Effector CD4-positive, alpha-beta T cell (primary cell): Measurements from ENCODE around the gene SND1.

Experiments used
- DNase-seq: peaks from one replicate; pipeline ENCODE4 v3.0.0-alpha.2; 2020

Gene SND1

DNA sequence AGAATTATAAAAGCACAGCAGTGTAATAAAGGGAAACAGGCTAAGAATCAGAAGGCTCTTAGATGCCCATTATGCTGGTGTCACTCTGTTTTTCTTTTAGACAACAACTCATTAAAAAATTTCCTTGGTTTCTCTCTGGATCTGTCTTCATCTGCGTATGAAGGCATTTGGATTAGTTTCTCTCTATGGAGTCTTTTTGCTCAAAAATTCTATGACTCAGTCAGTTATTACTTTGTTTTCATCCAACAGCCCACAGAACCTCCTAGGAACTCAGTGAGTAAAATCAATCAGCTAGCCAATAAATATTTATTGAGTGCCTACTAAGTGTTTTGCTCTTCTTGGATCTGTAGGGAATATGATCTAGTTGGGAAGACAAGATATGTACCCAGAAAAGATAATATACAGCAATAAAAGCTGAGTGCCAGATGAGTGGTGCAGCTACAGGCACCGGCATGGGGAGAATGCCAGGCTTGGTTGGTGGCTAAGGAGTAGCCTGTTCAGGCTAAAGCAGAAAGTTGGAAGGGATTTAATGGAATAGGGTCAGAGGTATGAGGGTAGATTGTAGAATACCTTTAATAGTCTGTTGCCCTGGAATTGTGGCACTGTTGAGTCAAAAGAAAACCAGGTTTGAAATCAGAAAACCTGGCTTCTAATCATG lies 223.1 kb downstream of the SND1 start:
- no peak for DNase-seq

DNA sequence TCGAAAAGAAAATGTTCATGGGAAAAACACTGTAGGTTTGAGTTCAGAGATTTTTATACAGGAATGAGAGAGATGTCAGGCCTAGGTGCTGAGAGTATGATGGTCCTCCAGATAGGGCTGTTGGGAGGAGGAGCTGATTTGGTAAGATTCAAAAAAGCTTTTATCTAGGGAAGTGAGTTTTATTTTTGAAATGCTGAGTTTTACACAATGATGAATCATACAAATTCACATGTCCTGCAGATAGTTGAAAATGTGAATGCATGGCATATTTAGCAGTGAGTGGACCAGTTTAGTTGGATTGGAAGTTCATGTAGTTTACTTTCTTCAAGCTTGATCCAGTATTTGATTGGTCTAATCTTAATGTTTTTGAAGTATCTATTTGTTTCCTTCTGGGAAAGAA lies 224.4 kb downstream of the SND1 start:
- no peak for DNase-seq

DNA sequence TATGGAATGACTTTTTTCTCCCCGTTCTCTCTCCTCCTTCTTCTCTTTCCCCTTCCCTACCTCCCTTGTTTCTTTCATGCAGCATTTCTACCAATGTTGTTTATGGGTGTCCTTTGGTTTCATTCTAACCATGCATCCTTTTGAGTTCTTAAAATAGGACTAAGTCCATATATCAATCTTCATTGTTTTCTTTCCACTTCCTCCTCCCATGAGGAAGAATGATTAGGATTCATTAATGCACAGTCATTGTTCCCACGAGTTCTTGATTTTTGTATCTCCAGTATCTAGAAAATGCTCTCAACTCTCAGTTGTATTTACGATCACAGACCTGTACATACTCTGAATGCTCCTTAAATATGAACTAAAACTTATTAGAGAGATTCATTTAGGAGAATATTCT lies 226.0 kb downstream of the SND1 start:
- no peak for DNase-seq

DNA sequence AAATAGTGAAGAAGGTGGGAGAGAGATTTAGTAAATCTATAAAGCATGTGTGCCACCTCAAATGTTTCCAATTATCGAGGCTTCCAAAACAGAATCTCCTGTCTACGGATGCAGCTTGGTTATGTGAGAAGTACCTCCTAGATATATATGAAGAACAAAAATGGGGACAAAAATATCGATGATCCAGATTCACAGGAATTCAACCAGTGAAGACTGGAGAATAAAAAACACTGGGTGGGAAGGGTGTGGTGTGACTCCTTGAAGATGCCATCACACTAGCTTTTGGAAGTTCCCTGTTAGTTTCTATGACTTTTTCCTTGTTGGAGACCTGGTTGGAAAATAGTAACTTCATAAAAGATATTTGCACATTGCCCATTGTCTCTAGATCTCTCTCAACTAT lies 226.8 kb downstream of the SND1 start:
- DNase-seq: no peak

DNA sequence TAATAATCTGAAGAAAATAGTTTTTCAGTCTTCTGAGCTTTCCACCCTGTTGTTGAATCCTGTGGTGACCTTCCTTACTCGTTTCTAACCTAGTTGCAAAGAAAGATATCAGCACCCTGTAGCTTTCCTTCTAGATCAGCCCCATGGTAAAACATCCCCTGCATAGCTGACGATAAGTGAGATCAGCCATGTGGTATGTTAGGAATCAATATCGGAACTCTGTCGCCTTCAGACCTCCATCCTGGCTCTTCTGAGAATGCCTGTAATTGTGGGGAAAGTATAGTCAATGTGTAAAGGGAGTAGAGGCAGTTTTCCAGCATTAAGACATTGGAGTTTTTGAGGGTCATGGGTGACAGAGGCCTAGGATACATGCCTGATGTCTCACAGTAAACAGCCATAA lies 227.4 kb downstream of the SND1 start:
- no peak for DNase-seq

DNA sequence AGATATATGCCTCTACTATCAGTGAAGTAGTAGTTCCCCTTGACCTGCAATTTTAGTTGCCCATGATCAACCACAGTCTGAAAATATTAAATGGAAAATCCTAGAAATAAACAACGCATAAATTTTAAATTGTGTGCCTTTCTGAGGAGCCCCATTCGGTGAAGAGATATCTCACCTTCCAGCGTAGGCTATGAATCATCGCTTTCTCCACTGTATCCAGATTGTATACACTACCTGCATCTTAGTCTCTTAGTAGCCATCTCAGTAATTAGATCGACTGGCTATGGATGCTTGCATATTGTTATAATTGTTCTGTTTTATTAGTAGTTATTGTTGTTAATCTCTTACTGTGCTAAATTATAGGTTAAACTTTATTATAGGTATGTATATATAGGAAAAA lies 227.9 kb downstream of the SND1 start:
- no peak for DNase-seq

GRCh38 chr7:127880454-127880853 lies 228.5 kb downstream of the SND1 start:
- no peak for DNase-seq

GRCh38 chr7:127881564-127881963 lies 229.6 kb downstream of the SND1 start:
- no peak for DNase-seq

- DNase-seq: no peak
Measured at GRCh38 chr7:127882313-127882920, 230.4 kb downstream of the SND1 start.

- no peak for DNase-seq
Measured at GRCh38 chr7:127884066-127884559, 232.1 kb downstream of the SND1 start.

- no peak for DNase-seq
Measured at GRCh38 chr7:127885222-127885772, 233.3 kb downstream of the SND1 start.

DNA sequence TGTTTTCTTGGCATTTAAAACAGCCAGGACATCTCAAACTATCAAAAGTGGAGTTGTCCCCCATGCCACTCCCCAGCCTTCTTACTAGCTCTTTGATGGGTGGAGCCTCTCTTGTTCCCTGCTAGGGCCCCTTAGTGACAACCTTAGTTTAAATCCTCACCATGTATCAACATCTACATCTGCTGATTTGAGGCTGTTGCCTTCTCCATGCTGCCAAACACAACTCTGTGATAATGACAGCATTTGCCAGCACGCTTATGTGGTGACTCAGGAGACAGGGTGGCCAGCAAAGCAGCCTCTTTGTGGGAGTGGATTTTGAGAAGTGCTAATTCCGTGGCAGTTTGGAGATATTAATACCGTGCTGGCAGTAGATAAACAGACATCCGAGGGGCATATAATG lies 233.8 kb downstream of the SND1 start:
- no peak for DNase-seq

- DNase-seq: no peak
Measured at GRCh38 chr7:127886248-127886647, 234.3 kb downstream of the SND1 start.

- no peak for DNase-seq
Measured at GRCh38 chr7:127887096-127887495, 235.1 kb downstream of the SND1 start.

- no peak for DNase-seq
Measured at GRCh38 chr7:127887631-127888030, 235.6 kb downstream of the SND1 start.

DNA sequence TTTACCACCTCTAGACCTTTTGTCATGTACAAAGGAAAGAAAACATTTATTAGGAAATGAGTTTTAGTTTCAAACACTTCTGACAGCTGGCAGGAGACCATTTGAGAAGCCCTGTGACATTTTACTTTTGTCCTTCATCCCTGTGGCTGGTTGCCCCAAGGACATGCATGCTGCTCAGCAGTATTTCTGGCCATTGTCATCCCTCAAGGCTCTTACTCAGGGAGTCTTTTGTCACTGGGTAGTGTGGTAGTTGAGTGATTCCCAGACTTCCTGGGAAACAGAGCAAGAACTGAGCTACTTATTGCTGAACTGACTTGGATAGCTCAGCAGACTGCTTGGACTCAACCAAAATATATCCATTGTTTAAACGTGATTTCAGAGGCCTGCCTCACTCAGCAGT lies 236.4 kb downstream of the SND1 start:
- DNase-seq: no peak

DNA sequence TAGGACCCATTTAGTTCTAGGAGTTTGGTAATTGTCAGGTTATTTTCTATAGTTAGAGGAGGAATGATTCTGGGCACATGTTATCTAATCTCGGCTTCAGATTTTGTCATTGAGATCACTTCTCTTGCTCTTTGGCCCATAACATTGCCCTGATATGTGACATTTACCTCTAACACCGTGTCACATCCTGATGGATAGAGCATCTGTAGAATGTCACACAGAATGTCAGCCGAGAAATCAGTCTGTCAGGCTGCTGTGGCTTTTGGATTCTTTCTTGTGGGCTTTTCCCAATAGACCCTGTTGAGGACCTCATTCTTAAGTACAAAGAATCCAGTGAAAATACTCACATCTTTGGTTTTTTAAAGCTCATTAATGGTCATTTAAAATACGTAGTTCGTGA lies 236.8 kb downstream of the SND1 start:
- DNase-seq: no peak

GRCh38 chr7:127889677-127890076 lies 237.7 kb downstream of the SND1 start:
- no peak for DNase-seq

GRCh38 chr7:127890726-127891125 lies 238.7 kb downstream of the SND1 start:
- DNase-seq: no peak

DNA sequence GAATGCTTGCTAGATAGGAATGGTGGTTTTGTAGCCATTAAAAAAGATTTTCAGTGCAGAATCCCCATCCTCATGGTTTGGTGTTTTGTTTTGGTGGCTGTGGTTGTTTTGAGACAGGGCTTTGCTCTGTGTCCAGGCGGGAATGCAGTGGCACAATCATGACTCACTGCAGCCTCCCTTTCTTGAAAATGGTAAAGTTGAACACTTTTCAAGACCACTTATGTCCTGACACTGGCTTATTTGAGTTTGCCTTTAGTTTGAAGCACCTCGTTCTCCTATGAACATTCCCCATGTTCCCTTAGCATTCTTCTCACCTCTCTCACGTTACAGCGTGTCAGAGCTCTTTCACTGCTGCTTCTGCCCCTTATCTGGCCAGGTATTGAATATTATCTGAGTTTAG lies 239.2 kb downstream of the SND1 start:
- DNase-seq: no peak

GRCh38 chr7:127891854-127892438 lies 240.0 kb downstream of the SND1 start:
- DNase-seq: no peak

GRCh38 chr7:127892488-127893314 lies 240.7 kb downstream of the SND1 start:
- no peak for DNase-seq

- DNase-seq: no peak
Measured at GRCh38 chr7:127893547-127893946, 241.6 kb downstream of the SND1 start.
